H1 (cell line): ENCODE data around the gene BAIAP2.

Source experiments
- EZH2 ChIP-seq: fragments of 200-600 bp; sonication (generic); IDR thresholded peaks from 2 replicates; pipeline ENCODE4 v1.7.1; 2012; ENCODE audit warnings: low read depth, mild to moderate bottlenecking, moderate library complexity, low read length, inconsistent platforms; ENCODE audit not compliant: severe bottlenecking
- GABPA ChIP-seq: IDR thresholded peaks from 2 replicates; pipeline ENCODE4 v1.6.1; 2011; ENCODE audit warnings: mild to moderate bottlenecking, low read length, moderate library complexity, borderline replicate concordance; ENCODE audit not compliant: insufficient read depth
- MAFK ChIP-seq: IDR thresholded peaks from 2 replicates; pipeline ENCODE4 v1.6.1; 2012; ENCODE audit warnings: low read depth, mild to moderate bottlenecking, improper control_type of control experiment, low read length
- POLR2A ChIP-seq, 2 experiments: IDR thresholded peaks; 1 replicate in 1 of 2; 2 replicates in 1 of 2; pipeline ENCODE4 v1.6.1; 2011; ENCODE audit warnings: low read depth in 2 of 2, low read length in 2 of 2, mild to moderate bottlenecking in 2 of 2; ENCODE audit errors: control extremely low read depth in 1 of 2

DNA sequence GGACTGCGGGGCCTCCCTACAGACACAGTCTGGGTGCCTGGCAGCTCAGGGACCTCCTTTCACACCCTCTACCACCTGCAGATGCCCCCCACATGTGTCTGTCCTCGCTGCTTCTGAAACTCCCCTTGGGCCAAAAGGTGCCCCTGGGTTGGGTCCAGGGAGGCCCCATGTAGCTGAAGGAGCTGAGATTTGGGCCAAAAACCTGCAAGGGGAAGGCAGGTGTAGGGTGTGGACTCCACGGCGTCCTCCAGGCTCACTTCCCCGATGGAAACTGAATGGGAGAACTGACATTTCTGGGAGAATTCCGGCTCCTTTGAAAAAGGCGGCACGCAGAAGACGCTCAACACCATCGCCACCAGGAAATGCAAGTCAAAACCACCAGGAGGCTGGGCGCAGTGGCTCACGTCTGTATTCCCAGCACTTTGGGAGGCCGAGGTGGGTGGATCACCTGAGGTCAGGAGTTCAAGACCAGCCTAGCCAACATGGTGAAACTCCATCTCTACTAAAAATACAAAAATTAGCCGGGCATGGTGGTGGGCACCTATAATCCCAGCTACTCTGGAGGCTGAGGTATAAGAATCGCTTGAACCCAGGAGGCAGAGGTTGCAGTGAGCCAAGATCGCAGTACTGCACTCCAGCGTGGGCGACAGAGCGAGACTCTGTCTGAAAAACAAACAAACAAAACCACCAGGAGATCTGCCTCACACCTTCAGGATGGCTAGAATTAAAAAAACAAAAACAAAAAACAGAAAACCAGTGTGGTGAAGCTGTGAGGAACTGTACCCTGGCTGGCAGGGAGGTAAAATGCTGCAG, 13.2 kb upstream of the BAIAP2 start:
- TF ChIP-seq GABPA (no peak), MAFK (no peak), EZH2 (no peak), POLR2A (IDR thresholded peaks at IDR 0.05; ENCODE audit: control extremely low read depth in 1 of 2, low read depth in 2 of 2, low read length in 2 of 2) (no peak)
